Keratinocyte (primary cell): Measurements from ENCODE around the gene PCP2. TPM values are rescaled to one million over a fixed set of nuclear protein-coding genes. Genes with fewer than 3 reads are reported as not detected.

Experiments
- DNase-seq: peaks from one replicate; pipeline ENCODE4 v3.0.0-alpha.2; 2011; ENCODE audit warnings: low read depth, missing footprints, low spot score
- FAIRE-seq: peaks from 2 replicates; lab custom pipeline; 2011; peaks lifted over from hg19 to GRCh38; lab: Jason Lieb, UNC
- H2AFZ ChIP-seq: 2 replicates; pipeline ENCODE4 v1.6.0; 2012; ENCODE audit warnings: low read length, control low read depth, inconsistent platforms; ENCODE audit not compliant: control insufficient read depth
- H3K27ac ChIP-seq: 2 replicates; pipeline ENCODE4 v1.5.1; 2011; ENCODE audit warnings: low read length; ENCODE audit not compliant: control insufficient read depth, insufficient read depth
- H3K27me3 ChIP-seq: 3 replicates; pipeline ENCODE4 v1.6.0; 2011; ENCODE audit warnings: low read length; ENCODE audit not compliant: control insufficient read depth, insufficient read depth; ENCODE audit errors: extremely low read depth
- H3K36me3 ChIP-seq, 2 experiments: 2 replicates in 1 of 2; 3 replicates in 1 of 2; pipeline ENCODE4 v1.5.1; 2011; ENCODE audit warnings: low read length in 2 of 2, mild to moderate bottlenecking in 1 of 2; ENCODE audit not compliant: control insufficient read depth in 2 of 2, insufficient read depth in 2 of 2; ENCODE audit errors: extremely low read depth in 1 of 2
- H3K4me1 ChIP-seq: 3 replicates; pipeline ENCODE4 v1.5.1; 2011; ENCODE audit warnings: low read length; ENCODE audit not compliant: control insufficient read depth, insufficient read depth; ENCODE audit errors: extremely low read depth
- H3K4me2 ChIP-seq: 3 replicates; pipeline ENCODE4 v1.6.0; 2011; ENCODE audit warnings: low read depth, low read length; ENCODE audit not compliant: control insufficient read depth, insufficient read depth; ENCODE audit errors: extremely low read depth
- H3K4me3 ChIP-seq, 3 experiments: fragments of 200-600 bp in 1 of 3; sonication (generic) in 1 of 3; 2 replicates in 2 of 3; 3 replicates in 1 of 3; pipeline ENCODE4 v1.5.1; 2011 to 2016; ENCODE audit warnings: low read length in 3 of 3, mild to moderate bottlenecking in 3 of 3, control low read depth in 2 of 3, inconsistent platforms in 1 of 3, low read depth in 1 of 3, mixed read lengths in 1 of 3, mixed run types in 1 of 3, moderate library complexity in 1 of 3; ENCODE audit not compliant: control insufficient read depth in 2 of 3, insufficient read depth in 2 of 3; ENCODE audit errors: extremely low read depth in 1 of 3
- H3K79me2 ChIP-seq: 2 replicates; pipeline ENCODE4 v1.6.0; 2012; ENCODE audit warnings: low read length; ENCODE audit not compliant: control insufficient read depth, insufficient read depth
- H3K9ac ChIP-seq: 3 replicates; pipeline ENCODE4 v1.6.0; 2011; ENCODE audit warnings: low read length; ENCODE audit not compliant: control insufficient read depth, insufficient read depth; ENCODE audit errors: extremely low read depth
- H3K9me1 ChIP-seq: 3 replicates; pipeline ENCODE4 v1.6.0; 2011; ENCODE audit warnings: low read length; ENCODE audit not compliant: control insufficient read depth, insufficient read depth; ENCODE audit errors: extremely low read depth
- H3K9me3 ChIP-seq: 2 replicates; pipeline ENCODE4 v1.5.1; 2012; ENCODE audit warnings: low read depth, low read length; ENCODE audit not compliant: control insufficient read depth
- H4K20me1 ChIP-seq: 3 replicates; pipeline ENCODE4 v1.6.0; 2011; ENCODE audit warnings: low read length; ENCODE audit not compliant: control insufficient read depth, insufficient read depth; ENCODE audit errors: extremely low read depth
- CTCF ChIP-seq, 3 experiments: IDR thresholded peaks in 1 of 3; conservative IDR thresholded peaks in 1 of 3; optimal IDR thresholded peaks in 1 of 3; 2 replicates in 2 of 3; 3 replicates in 1 of 3; pipeline versions ENCODE3 to v1.5.1; 2011; ENCODE audit warnings: low read length in 3 of 3, mild to moderate bottlenecking in 3 of 3, moderate library complexity in 2 of 3, control low read depth in 1 of 3, inconsistent platforms in 1 of 3; ENCODE audit not compliant: insufficient read depth in 2 of 3; ENCODE audit errors: extremely low read depth in 1 of 3
- EZH2 ChIP-seq: IDR thresholded peaks from one replicate; pipeline ENCODE4 v1.6.1; 2012; ENCODE audit warnings: inconsistent platforms, mild to moderate bottlenecking, low read length, moderate library complexity
- dilution Hi-C: fragments of 300-500 bp; cut with MboI; formaldehyde crosslinking; loops from one replicate; pipeline ENCODE4 v1.7.0; 2020; ENCODE audit warnings: low sequenced_read_pairs; ENCODE audit not compliant: extremely low pct_ligation_motif_present
- polyA plus RNA-seq, 5 experiments: library from polyadenylated mRNA; depleted of rRNA in 3 of 5; stranded (reverse) in 3 of 5; stranded (forward) in 1 of 5; unstranded in 1 of 5; fragments of >200 nt; gene quantifications; 1 replicate in 1 of 5; 2 replicates in 3 of 5; 3 replicates in 1 of 5; pipeline versions ENCODE4 v1.2.1 to v1.2.3, GENCODE V29; 2011 to 2012; ENCODE audit warnings: missing spikeins in 2 of 5, low read depth in 1 of 5, low replicate concordance in 1 of 5

PCP2 gene
- polyA plus RNA-seq, 1 donor (not counting 4 experiments of a cell fraction or from before 2014, with no cell fraction given), result not detected

GRCh38 chr19:7679771-7680605, 46.5 kb upstream of the PCP2 start:
- Histone ChIP-seq H3K27ac (no peak overlapping the region), H3K79me2 (peaks cover 16% of the 10 kb centered on the region), H3K9ac (no peak overlapping the region), H3K4me2 (peak overlapping the region; percentile 50), H3K4me1 (peaks cover 7% of the 10 kb centered on the region), H3K9me3 (no peaks in the 10 kb centered on the region), H4K20me1 (no peaks in the 10 kb centered on the region), H2AFZ (peak overlapping the region; percentile 75), H3K27me3 (peaks cover 6% of the 10 kb centered on the region), H3K4me3 (peak overlapping the region in 1 of 3 experiments; percentile 48), H3K36me3 (peaks cover 0 to 8% of the 10 kb centered on the region in 2 experiments), H3K9me1 (no peaks in the 10 kb centered on the region)
- DNase-seq, result no peak
- dilution Hi-C loops, result no loop called here
- TF ChIP-seq EZH2 (no peak), CTCF (optimal IDR thresholded peaks at IDR 0.05 in 1 of 3, IDR thresholded peaks at IDR 0.05 in 1 of 3, conservative IDR thresholded peaks at IDR 0.05 in 1 of 3; ENCODE audit: extremely low read depth in 1 of 3, insufficient read depth in 2 of 3, low read length in 3 of 3) (no peak)
- no peak for FAIRE-seq

- Histone ChIP-seq H3K4me1 (peaks cover 7% of the 10 kb centered on the region), H3K79me2 (peaks cover 16% of the 10 kb centered on the region), H3K9me3 (no peaks in the 10 kb centered on the region), H3K9me1 (no peaks in the 10 kb centered on the region), H3K9ac (no peak overlapping the region), H3K27ac (no peak overlapping the region), H3K27me3 (peaks cover 6% of the 10 kb centered on the region), H4K20me1 (no peaks in the 10 kb centered on the region), H3K36me3 (peaks cover 0 to 8% of the 10 kb centered on the region in 2 experiments), H3K4me2 (no peak overlapping the region), H2AFZ (no peak overlapping the region), H3K4me3 (no peak overlapping the region)
- dilution Hi-C loops, result no loop called here
- DNase-seq, result no peak
- no peak for FAIRE-seq
- no peak for TF ChIP-seq EZH2
- TF ChIP-seq CTCF (optimal IDR thresholded peaks at IDR 0.05 in 1 of 3, IDR thresholded peaks at IDR 0.05 in 1 of 3, conservative IDR thresholded peaks at IDR 0.05 in 1 of 3; ENCODE audit: extremely low read depth in 1 of 3, insufficient read depth in 2 of 3, low read length in 3 of 3), result peak in 1 of 3 experiments; percentile 61
Measured at GRCh38 chr19:7678971-7679751, 45.6 kb upstream of the PCP2 start.
